Measurements from ENCODE around the gene MAFB. TPM values are rescaled to one million over a fixed set of nuclear protein-coding genes. Genes with fewer than 3 reads are reported as not detected.

MAFB gene
- polyA plus RNA-seq, 1 donor (not counting 4 experiments of a cell fraction or from before 2014, with no cell fraction given), result 1.7 TPM

DNA sequence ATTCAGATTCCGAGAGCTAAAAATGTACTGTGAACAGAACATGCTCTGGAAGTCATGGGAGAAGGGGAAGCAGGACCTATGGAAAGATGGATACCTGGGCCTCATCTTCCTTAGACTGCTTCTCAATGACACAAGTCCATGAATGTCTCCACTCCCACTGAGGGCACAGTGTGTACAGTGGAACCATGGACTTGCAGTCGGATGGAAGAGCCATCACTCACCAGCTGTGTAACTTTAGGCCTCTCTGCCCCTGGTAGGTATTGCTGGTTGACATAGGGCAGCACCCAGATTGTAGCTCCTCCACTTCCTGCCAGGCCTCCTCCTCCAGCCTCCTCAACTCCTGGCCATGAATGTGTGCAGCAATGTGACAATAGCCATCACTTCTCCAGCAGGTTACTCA, 52.5 kb downstream of the MAFB start:
- H3K9me3 ChIP-seq (ENCODE audit: control insufficient read depth, low read depth, low read length), result no peaks in the 10 kb centered on the region
- no peak overlapping the region for H3K4me2 ChIP-seq (ENCODE audit: control insufficient read depth, extremely low read depth, insufficient read depth, low read depth, low read length)
- dilution Hi-C loops (cut with MboI; ENCODE audit: extremely low pct_ligation_motif_present, low sequenced_read_pairs), result no loop called here
- no peak overlapping the region for H3K9ac ChIP-seq (ENCODE audit: control insufficient read depth, extremely low read depth, insufficient read depth, low read length)
- no peak for DNase-seq (ENCODE audit: low read depth, low spot score)
- H2AFZ ChIP-seq (ENCODE audit: control insufficient read depth, low read length), result no peak overlapping the region
- no peaks in the 10 kb centered on the region for H3K27me3 ChIP-seq (ENCODE audit: control insufficient read depth, extremely low read depth, insufficient read depth, low read length)
- H3K36me3 ChIP-seq (ENCODE audit: control insufficient read depth in 2 of 2, extremely low read depth in 1 of 2, insufficient read depth in 2 of 2, low read length in 2 of 2), result no peaks in the 10 kb centered on the region
- TF ChIP-seq, protein P1, sequence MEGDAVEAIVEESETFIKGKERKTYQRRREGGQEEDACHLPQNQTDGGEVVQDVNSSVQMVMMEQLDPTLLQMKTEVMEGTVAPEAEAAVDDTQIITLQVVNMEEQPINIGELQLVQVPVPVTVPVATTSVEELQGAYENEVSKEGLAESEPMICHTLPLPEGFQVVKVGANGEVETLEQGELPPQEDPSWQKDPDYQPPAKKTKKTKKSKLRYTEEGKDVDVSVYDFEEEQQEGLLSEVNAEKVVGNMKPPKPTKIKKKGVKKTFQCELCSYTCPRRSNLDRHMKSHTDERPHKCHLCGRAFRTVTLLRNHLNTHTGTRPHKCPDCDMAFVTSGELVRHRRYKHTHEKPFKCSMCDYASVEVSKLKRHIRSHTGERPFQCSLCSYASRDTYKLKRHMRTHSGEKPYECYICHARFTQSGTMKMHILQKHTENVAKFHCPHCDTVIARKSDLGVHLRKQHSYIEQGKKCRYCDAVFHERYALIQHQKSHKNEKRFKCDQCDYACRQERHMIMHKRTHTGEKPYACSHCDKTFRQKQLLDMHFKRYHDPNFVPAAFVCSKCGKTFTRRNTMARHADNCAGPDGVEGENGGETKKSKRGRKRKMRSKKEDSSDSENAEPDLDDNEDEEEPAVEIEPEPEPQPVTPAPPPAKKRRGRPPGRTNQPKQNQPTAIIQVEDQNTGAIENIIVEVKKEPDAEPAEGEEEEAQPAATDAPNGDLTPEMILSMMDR (optimal IDR thresholded peaks at IDR 0.05 in 1 of 3, IDR thresholded peaks at IDR 0.05 in 1 of 3, conservative IDR thresholded peaks at IDR 0.05 in 1 of 3; ENCODE audit: extremely low read depth in 1 of 3, insufficient read depth in 2 of 3, low read length in 3 of 3), result no peak
- TF ChIP-seq EZH2 (IDR thresholded peaks at IDR 0.05; ENCODE audit: low read length), result no peak
- no peaks in the 10 kb centered on the region for H3K79me2 ChIP-seq (ENCODE audit: control insufficient read depth, insufficient read depth, low read length)
- no peak for FAIRE-seq
- H3K4me3 ChIP-seq (ENCODE audit: control insufficient read depth in 2 of 3, extremely low read depth in 1 of 3, insufficient read depth in 2 of 3, low read depth in 1 of 3, low read length in 3 of 3), result no peak overlapping the region
- no peaks in the 10 kb centered on the region for H3K9me1 ChIP-seq (ENCODE audit: control insufficient read depth, extremely low read depth, insufficient read depth, low read length)
- peaks cover 6% of the 10 kb centered on the region for H3K4me1 ChIP-seq (ENCODE audit: control insufficient read depth, extremely low read depth, insufficient read depth, low read length)
- no peaks in the 10 kb centered on the region for H4K20me1 ChIP-seq (ENCODE audit: control insufficient read depth, extremely low read depth, insufficient read depth, low read length)
- H3K27ac ChIP-seq (ENCODE audit: control insufficient read depth, insufficient read depth, low read length), result no peak overlapping the region

DNA sequence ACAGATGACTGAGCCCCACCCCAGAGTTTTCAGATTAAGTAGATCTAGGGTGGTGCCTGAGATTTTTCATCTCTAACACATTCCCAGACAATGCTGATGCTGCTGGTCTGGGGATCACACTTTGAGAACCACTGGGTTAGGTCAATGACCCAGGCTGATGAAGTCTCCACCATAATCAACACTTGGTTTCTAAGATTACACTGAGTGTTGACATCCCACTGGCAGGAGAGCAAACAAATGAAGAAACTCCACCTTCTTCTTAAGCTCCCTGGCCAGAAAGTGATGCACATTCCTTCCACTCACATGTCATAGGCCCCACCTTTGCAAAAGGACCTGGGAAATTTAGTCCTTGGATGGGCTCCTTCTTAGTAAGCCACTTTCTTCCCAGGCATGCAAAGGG, 53.1 kb downstream of the MAFB start:
- no peak overlapping the region for H3K4me3 ChIP-seq (ENCODE audit: control insufficient read depth in 2 of 3, extremely low read depth in 1 of 3, insufficient read depth in 2 of 3, low read depth in 1 of 3, low read length in 3 of 3)
- H2AFZ ChIP-seq (ENCODE audit: control insufficient read depth, low read length), result no peak overlapping the region
- no peaks in the 10 kb centered on the region for H4K20me1 ChIP-seq (ENCODE audit: control insufficient read depth, extremely low read depth, insufficient read depth, low read length)
- H3K9ac ChIP-seq (ENCODE audit: control insufficient read depth, extremely low read depth, insufficient read depth, low read length), result no peak overlapping the region
- H3K79me2 ChIP-seq (ENCODE audit: control insufficient read depth, insufficient read depth, low read length), result no peaks in the 10 kb centered on the region
- DNase-seq (ENCODE audit: low read depth, low spot score) (no peak), FAIRE-seq (no peak)
- no peaks in the 10 kb centered on the region for H3K9me3 ChIP-seq (ENCODE audit: control insufficient read depth, low read depth, low read length)
- TF ChIP-seq, protein P1 (optimal IDR thresholded peaks at IDR 0.05 in 1 of 3, IDR thresholded peaks at IDR 0.05 in 1 of 3, conservative IDR thresholded peaks at IDR 0.05 in 1 of 3; ENCODE audit: extremely low read depth in 1 of 3, insufficient read depth in 2 of 3, low read length in 3 of 3), result no peak
- TF ChIP-seq EZH2 (IDR thresholded peaks at IDR 0.05; ENCODE audit: low read length), result no peak
- H3K36me3 ChIP-seq (ENCODE audit: control insufficient read depth in 2 of 2, extremely low read depth in 1 of 2, insufficient read depth in 2 of 2, low read length in 2 of 2), result no peaks in the 10 kb centered on the region
- peaks cover 11% of the 10 kb centered on the region for H3K4me1 ChIP-seq (ENCODE audit: control insufficient read depth, extremely low read depth, insufficient read depth, low read length)
- H3K27me3 ChIP-seq (ENCODE audit: control insufficient read depth, extremely low read depth, insufficient read depth, low read length), result no peaks in the 10 kb centered on the region
- H3K27ac ChIP-seq (ENCODE audit: control insufficient read depth, insufficient read depth, low read length), result no peak overlapping the region
- dilution Hi-C loops (cut with MboI; ENCODE audit: extremely low pct_ligation_motif_present, low sequenced_read_pairs), result no loop called here
- no peaks in the 10 kb centered on the region for H3K9me1 ChIP-seq (ENCODE audit: control insufficient read depth, extremely low read depth, insufficient read depth, low read length)
- no peak overlapping the region for H3K4me2 ChIP-seq (ENCODE audit: control insufficient read depth, extremely low read depth, insufficient read depth, low read depth, low read length)
